Astrocyte (in vitro differentiated cells and primary cell): Measurements from ENCODE around the gene CLK2.

ENCODE experiments used
- CTCF ChIP-seq: IDR thresholded peaks from 2 replicates; pipeline ENCODE4 v1.5.1; 2011; ENCODE audit warnings: low read depth, mild to moderate bottlenecking, inconsistent platforms, low read length, moderate library complexity; ENCODE audit not compliant: insufficient read depth
- EZH2 ChIP-seq: IDR thresholded peaks from 2 replicates; pipeline ENCODE4 v1.6.1; 2012; ENCODE audit warnings: mild to moderate bottlenecking, low read length, inconsistent platforms; ENCODE audit not compliant: insufficient read depth

GRCh38 chr1:155316922-155317321 is 43.6 kb upstream of the CLK2 start:
- TF ChIP-seq CTCF, result no peak
- TF ChIP-seq EZH2, result no peak
